Gastroesophageal sphincter (tissue), 4 donors: ENCODE measurements around the gene C8G. TPM values are rescaled to one million over a fixed set of nuclear protein-coding genes. Genes with fewer than 3 reads are reported as not detected.

Experiments used
- ATAC-seq: fragments of 150-250 bp; one replicate; pipeline ENCODE4 v1.9.1; 2016; ENCODE audit warnings: mild to moderate bottlenecking, moderate library complexity
- H3K27ac ChIP-seq, 4 donors: fragments of 200-600 bp; sonication (generic) in 3 of 4; 1 replicate in 3 of 4; 2 replicates in 1 of 4; pipeline ENCODE4 v1.5.1; 2016 to 2019
- H3K27me3 ChIP-seq: fragments of 200-600 bp; sonication (generic); one replicate; pipeline ENCODE4 v1.5.1; 2019
- H3K36me3 ChIP-seq, 2 donors: fragments of 200-600 bp; sonication (generic); one replicate each; pipeline ENCODE4 v1.5.1; 2019; ENCODE audit warnings: control low read depth in 1 of 2
- H3K4me1 ChIP-seq, 3 donors: fragments of 200-600 bp; sonication (generic); 1 replicate in 2 of 3; 2 replicates in 1 of 3; pipeline ENCODE4 v1.5.1; 2016 to 2019; ENCODE audit warnings: control low read depth in 2 of 3
- H3K4me3 ChIP-seq, 2 donors: fragments of 200-600 bp; sonication (generic); one replicate each; pipeline ENCODE4 v1.5.1; 2019; ENCODE audit warnings: mild to moderate bottlenecking in 1 of 2, moderate library complexity in 1 of 2
- H3K9me3 ChIP-seq, 3 donors: fragments of 200-600 bp; sonication (generic); one replicate each; pipeline ENCODE4 v1.5.1; 2017 to 2019; ENCODE audit warnings: control low read depth in 2 of 3
- CTCF ChIP-seq, 4 experiments: fragments of 200-600 bp in 2 of 4; fragments of 450-650 bp in 2 of 4; sonication (generic) in 1 of 4; IDR thresholded peaks; one replicate each; pipeline ENCODE4 v1.5.1; 2017 to 2019; ENCODE audit warnings: antibody characterized with exemption in 4 of 4, mild to moderate bottlenecking in 2 of 4, moderate library complexity in 2 of 4
- EP300 ChIP-seq: sonication (generic); formaldehyde crosslinking; IDR thresholded peaks from one replicate; pipeline ENCODE4 v1.6.1; 2017; ENCODE audit warnings: antibody characterized with exemption, mild to moderate bottlenecking
- POLR2A ChIP-seq, 2 donors: fragments of 450-650 bp; IDR thresholded peaks; one replicate each; pipeline ENCODE4 v1.6.1; 2017; ENCODE audit warnings: antibody characterized with exemption in 2 of 2, mild to moderate bottlenecking in 2 of 2, moderate library complexity in 1 of 2
- POLR2AphosphoS5 ChIP-seq: sonication (generic); formaldehyde crosslinking; IDR thresholded peaks from one replicate; pipeline ENCODE4 v1.6.1; 2017; ENCODE audit warnings: antibody characterized with exemption
- WGBS, 2 donors: methylation state at CpG; one replicate each; pipeline ENCODE4 v1.1.5; 2018; ENCODE audit warnings: low coverage in 1 of 2; 5-methylcytosine and 5-hydroxymethylcytosine counted together
- total RNA-seq, 4 donors: library from RNA; depleted of rRNA; stranded (reverse); fragments of >200 nt; gene quantifications; one replicate each; pipeline ENCODE4 v1.1.0, GENCODE V29; 2016

Gene C8G
- total RNA-seq, 4 donors from 2014 or later = not detected

DNA sequence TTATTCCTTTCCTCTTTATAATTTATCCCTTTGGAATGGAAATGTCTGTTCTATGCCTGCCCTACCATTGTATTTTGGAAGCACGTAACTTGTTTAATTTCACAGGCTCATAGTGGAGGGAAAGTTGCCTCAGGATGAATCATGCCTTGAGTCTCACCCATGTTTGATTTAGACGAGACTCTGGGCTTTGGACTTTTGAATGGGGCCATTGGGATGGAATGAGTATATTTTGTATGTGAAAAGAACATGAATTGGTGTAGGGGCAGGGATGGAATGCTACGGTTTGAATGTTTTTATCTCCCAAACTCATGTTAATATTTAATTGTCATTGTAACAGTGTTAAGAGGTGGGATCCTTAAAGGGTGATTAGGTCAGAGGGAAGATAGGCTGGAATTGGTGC, 10.8 kb upstream of the C8G start:
- no peak overlapping the region for H3K4me3 ChIP-seq
- H3K27ac ChIP-seq = no peak overlapping the region
- peaks cover 0 to 5% of the 10 kb centered on the region in 2 donors for H3K36me3 ChIP-seq
- 59 to 90% methylated on average over 2 to 3 of the region's 3 CpGs for WGBS, 2 donors
- H3K4me1 ChIP-seq = no peaks in the 10 kb centered on the region
- H3K27me3 ChIP-seq = no peaks in the 10 kb centered on the region
- H3K9me3 ChIP-seq = no peaks in the 10 kb centered on the region
- no peak for ATAC-seq
- no peak for TF ChIP-seq POLR2A (IDR thresholded peaks at IDR 0.05)

GRCh38 chr9:136935651-136936050, 9.4 kb upstream of the C8G start:
- no peak for ATAC-seq
- 83% methylated on average over 2 of the region's 3 CpGs for WGBS, 2 donors
- H3K9me3 ChIP-seq = no peaks in the 10 kb centered on the region
- no peaks in the 10 kb centered on the region for H3K4me1 ChIP-seq
- no peaks in the 10 kb centered on the region for H3K27me3 ChIP-seq
- no peak overlapping the region for H3K4me3 ChIP-seq
- no peak overlapping the region for H3K27ac ChIP-seq
- peaks cover 0 to 19% of the 10 kb centered on the region in 2 donors for H3K36me3 ChIP-seq
- no peak for TF ChIP-seq EP300
- TF ChIP-seq POLR2AphosphoS5 = no peak
- no peak for TF ChIP-seq POLR2A (IDR thresholded peaks at IDR 0.05)
- TF ChIP-seq CTCF (IDR thresholded peaks at IDR 0.05) = no peak

- H3K9me3 ChIP-seq = no peaks in the 10 kb centered on the region
- no peaks in the 10 kb centered on the region for H3K4me1 ChIP-seq
- H3K27me3 ChIP-seq = no peaks in the 10 kb centered on the region
- 83 to 88% methylated on average over 4 to 8 of the region's 8 CpGs for WGBS, 2 donors
- no peak for TF ChIP-seq POLR2A (IDR thresholded peaks at IDR 0.05)
- TF ChIP-seq POLR2AphosphoS5 = no peak
- no peak for TF ChIP-seq CTCF (IDR thresholded peaks at IDR 0.05)
- TF ChIP-seq EP300 = no peak
- peaks cover 0 to 29% of the 10 kb centered on the region in 2 donors for H3K36me3 ChIP-seq
- ATAC-seq = no peak
- no peak overlapping the region for H3K27ac ChIP-seq
- no peak overlapping the region for H3K4me3 ChIP-seq
Observed at GRCh38 chr9:136936645-136937170, 8.3 kb upstream of the C8G start.

DNA sequence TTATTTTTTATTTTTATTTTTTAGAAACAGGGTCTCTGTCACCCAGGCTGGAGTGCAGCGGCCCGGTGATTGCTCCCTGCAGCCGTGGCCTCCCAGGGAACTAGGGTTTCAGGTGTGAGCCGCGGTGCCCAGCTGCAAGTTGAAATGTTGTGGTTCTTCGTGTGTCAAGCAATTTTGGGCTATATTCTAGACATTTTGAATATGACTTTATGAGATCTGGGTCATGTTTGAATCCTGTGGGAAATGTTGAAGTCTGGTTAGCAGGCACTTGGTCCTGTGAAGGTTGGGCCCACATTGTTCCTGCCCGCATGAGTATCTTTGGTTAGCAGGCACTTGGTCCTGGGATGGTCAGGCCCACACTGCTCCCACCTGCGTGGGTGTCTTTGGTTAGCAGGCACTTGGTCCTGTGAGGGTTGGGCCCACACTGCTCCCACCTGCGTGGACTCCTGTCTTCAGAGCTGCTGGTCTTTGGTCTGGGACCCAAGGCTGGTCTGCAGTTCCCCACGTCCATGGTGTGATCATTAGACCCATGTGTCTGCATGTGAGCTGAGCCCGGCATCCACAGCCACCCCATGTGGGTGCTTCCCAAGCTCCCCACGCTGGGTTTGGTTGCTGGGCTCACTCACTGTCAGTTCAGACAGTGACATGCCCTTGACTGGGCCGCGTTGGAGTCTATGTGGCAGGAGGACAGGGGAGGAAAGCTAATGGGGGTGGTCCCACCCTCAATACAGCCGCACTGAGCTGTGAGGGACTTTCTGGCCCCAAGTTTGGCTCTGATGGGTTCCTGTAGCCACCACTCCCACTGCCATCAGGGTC, 7.6 kb upstream of the C8G start:
- Histone ChIP-seq H3K36me3 (peaks cover 0 to 36% of the 10 kb centered on the region in 2 donors), H3K27ac (no peak overlapping the region), H3K4me3 (no peak overlapping the region), H3K4me1 (peaks cover 0 to 7% (median 0%) of the 10 kb centered on the region in 3 donors), H3K27me3 (no peaks in the 10 kb centered on the region), H3K9me3 (no peaks in the 10 kb centered on the region)
- 86 to 93% methylated on average over 6 to 7 of the region's 15 CpGs for WGBS, 2 donors
- TF ChIP-seq POLR2A (IDR thresholded peaks at IDR 0.05) (no peak), CTCF (IDR thresholded peaks at IDR 0.05) (no peak), POLR2AphosphoS5 (no peak), EP300 (no peak)
- no peak for ATAC-seq

DNA sequence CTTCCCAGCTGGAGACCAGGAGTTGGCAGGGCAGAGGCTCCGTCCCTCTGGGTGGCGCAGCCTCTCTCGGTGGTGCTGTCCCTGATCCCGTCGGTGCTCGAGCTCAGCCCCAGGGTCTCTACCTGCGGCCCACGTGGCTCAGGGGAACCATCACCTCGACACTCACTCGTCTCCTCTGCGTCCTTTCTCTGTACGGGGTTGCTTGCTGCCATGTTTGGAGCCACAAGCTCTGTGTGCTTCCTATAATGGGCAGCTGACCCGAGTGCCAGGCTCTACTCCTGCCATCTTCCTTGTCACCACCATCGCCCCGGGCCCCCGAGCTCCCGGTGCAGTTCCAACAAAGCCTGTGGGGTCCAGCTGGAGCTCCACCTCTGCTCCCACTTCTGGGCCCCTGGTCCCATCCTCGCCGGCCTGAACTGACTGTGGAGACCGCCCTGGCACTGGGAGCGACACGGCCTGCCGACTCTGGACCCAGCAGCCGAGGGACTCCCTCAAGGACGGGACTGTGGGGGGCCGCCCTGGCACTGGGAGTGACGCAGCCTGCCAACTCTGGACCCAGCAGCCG, 5.5 kb upstream of the C8G start:
- Histone ChIP-seq H3K4me1 (peaks cover 0 to 22% (median 13%) of the 10 kb centered on the region in 3 donors), H3K36me3 (peaks cover 0 to 45% of the 10 kb centered on the region in 2 donors), H3K27me3 (no peaks in the 10 kb centered on the region), H3K4me3 (no peak overlapping the region), H3K27ac (no peak overlapping the region), H3K9me3 (no peaks in the 10 kb centered on the region)
- TF ChIP-seq POLR2AphosphoS5 = no peak
- no peak for TF ChIP-seq CTCF (IDR thresholded peaks at IDR 0.05)
- no peak for TF ChIP-seq POLR2A (IDR thresholded peaks at IDR 0.05)
- no peak for ATAC-seq
- WGBS, 2 donors = 92% methylated on average over 8 of the region's 28 CpGs; no CpG with 5 or more reads in 1 of the 2 donors
